WTC11 (cell line): ENCODE data around the gene MYH9.

ENCODE experiments used
- CBFB ChIP-seq: sonication (generic); formaldehyde crosslinking; IDR thresholded peaks from 2 replicates; pipeline ENCODE4 v1.8.1; 2022; ENCODE audit warnings: mild to moderate bottlenecking, low read depth, missing genetic modification reagents
- CREM ChIP-seq: sonication (generic); formaldehyde crosslinking; IDR thresholded peaks from 2 replicates; pipeline ENCODE4 v1.8.1; 2022; ENCODE audit warnings: mild to moderate bottlenecking, missing genetic modification reagents, moderate library complexity
- CTCF ChIP-seq: fragments of 200-600 bp; IDR thresholded peaks from 2 replicates; pipeline ENCODE4 v1.8.0; 2022; ENCODE audit warnings: antibody characterized with exemption
- ETV6 ChIP-seq: sonication (generic); formaldehyde crosslinking; IDR thresholded peaks from 2 replicates; pipeline ENCODE4 v1.8.1; 2022; ENCODE audit warnings: mild to moderate bottlenecking, missing genetic modification reagents
- NR3C1 ChIP-seq: sonication (generic); formaldehyde crosslinking; conservative IDR thresholded peaks from 2 replicates; pipeline ENCODE4 v1.8.1; 2023; ENCODE audit warnings: low read depth, mild to moderate bottlenecking, missing genetic modification reagents
- PRDM15 ChIP-seq: sonication (generic); formaldehyde crosslinking; IDR thresholded peaks from 2 replicates; pipeline ENCODE4 v1.8.0; 2022; ENCODE audit warnings: missing genetic modification reagents
- RORB ChIP-seq: fragments of 250-450 bp; sonication (Bioruptor Pico); IDR thresholded peaks from 2 replicates; pipeline ENCODE4 v1.9.0; 2021; ENCODE audit warnings: mild to moderate bottlenecking
- ZNF219 ChIP-seq: sonication (generic); formaldehyde crosslinking; IDR thresholded peaks from 2 replicates; pipeline ENCODE4 v1.8.0; 2023; ENCODE audit warnings: missing genetic modification reagents, mild to moderate bottlenecking, borderline replicate concordance
- ZNF671 ChIP-seq: fragments of 250-450 bp; sonication (Bioruptor Pico); IDR thresholded peaks from 2 replicates; pipeline ENCODE4 v1.8.0; 2021; ENCODE audit warnings: mild to moderate bottlenecking
- TF ChIP-seq, protein P1 (sequence below): sonication (generic); formaldehyde crosslinking; IDR thresholded peaks from 2 replicates; pipeline ENCODE4 v1.8.1; 2022; ENCODE audit warnings: low read depth, missing genetic modification reagents, borderline replicate concordance
- TF ChIP-seq, protein P2 (sequence below): sonication (generic); formaldehyde crosslinking; IDR thresholded peaks from 2 replicates; pipeline ENCODE4 v1.8.0; 2022; ENCODE audit warnings: mild to moderate bottlenecking, missing genetic modification reagents

- TF ChIP-seq NR3C1 (no peak), PRDM15 (CRISPR knock-in tag) (no peak), CTCF (no peak), ETV6 (CRISPR knock-in tag) (no peak), RORB (CRISPR knock-in tag) (no peak), ZNF219 (CRISPR knock-in tag) (no peak), CREM (CRISPR knock-in tag) (no peak), ZNF671 (no peak), CBFB (CRISPR knock-in tag) (no peak)
- TF ChIP-seq, protein P1, sequence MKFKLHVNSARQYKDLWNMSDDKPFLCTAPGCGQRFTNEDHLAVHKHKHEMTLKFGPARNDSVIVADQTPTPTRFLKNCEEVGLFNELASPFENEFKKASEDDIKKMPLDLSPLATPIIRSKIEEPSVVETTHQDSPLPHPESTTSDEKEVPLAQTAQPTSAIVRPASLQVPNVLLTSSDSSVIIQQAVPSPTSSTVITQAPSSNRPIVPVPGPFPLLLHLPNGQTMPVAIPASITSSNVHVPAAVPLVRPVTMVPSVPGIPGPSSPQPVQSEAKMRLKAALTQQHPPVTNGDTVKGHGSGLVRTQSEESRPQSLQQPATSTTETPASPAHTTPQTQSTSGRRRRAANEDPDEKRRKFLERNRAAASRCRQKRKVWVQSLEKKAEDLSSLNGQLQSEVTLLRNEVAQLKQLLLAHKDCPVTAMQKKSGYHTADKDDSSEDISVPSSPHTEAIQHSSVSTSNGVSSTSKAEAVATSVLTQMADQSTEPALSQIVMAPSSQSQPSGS (CRISPR knock-in tag): no peak
- TF ChIP-seq, protein P2, sequence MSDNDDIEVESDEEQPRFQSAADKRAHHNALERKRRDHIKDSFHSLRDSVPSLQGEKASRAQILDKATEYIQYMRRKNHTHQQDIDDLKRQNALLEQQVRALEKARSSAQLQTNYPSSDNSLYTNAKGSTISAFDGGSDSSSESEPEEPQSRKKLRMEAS: no peak
Observed at GRCh38 chr22:36349726-36350125, 38.0 kb downstream of the MYH9 start.
